H9 (cell line): ENCODE measurements around the gene KBTBD13. TPM values are rescaled to one million over a fixed set of nuclear protein-coding genes. Genes with fewer than 3 reads are reported as not detected.

ENCODE experiments used
- DNase-seq: peaks from one replicate; pipeline ENCODE4 v3.0.0-alpha.2; 2017
- H2AFZ ChIP-seq: one replicate; pipeline ENCODE4 v1.6.1; 2013; ENCODE audit warnings: mild to moderate bottlenecking, low read length, control low read depth, moderate library complexity
- H2AK5ac ChIP-seq: 2 replicates; pipeline ENCODE4 v1.6.1; 2013; ENCODE audit warnings: low read length, control low read depth, mixed read lengths; ENCODE audit not compliant: insufficient read length
- H2BK120ac ChIP-seq: one replicate; pipeline ENCODE4 v1.6.1; 2013; ENCODE audit warnings: low read depth, mild to moderate bottlenecking, low read length, control low read depth, inconsistent platforms; ENCODE audit not compliant: poor library complexity, severe bottlenecking
- H2BK12ac ChIP-seq: 2 replicates; pipeline ENCODE4 v1.6.1; 2013; ENCODE audit warnings: low read length, control low read depth, mixed read lengths, low read depth; ENCODE audit not compliant: insufficient read length
- H2BK15ac ChIP-seq: 2 replicates; pipeline ENCODE4 v1.6.1; 2013; ENCODE audit warnings: low read depth, low read length, control low read depth
- H2BK20ac ChIP-seq: one replicate; pipeline ENCODE4 v1.6.1; 2013; ENCODE audit warnings: low read depth, mild to moderate bottlenecking, low read length, control low read depth, inconsistent platforms; ENCODE audit not compliant: poor library complexity, severe bottlenecking
- H2BK5ac ChIP-seq: 2 replicates; pipeline ENCODE4 v1.6.1; 2013; ENCODE audit warnings: low read length, control low read depth, mixed read lengths; ENCODE audit not compliant: insufficient read length
- H3K14ac ChIP-seq: 2 replicates; pipeline ENCODE4 v1.6.1; 2013; ENCODE audit warnings: low read length, control low read depth; ENCODE audit not compliant: insufficient read depth
- H3K18ac ChIP-seq: 2 replicates; pipeline ENCODE4 v1.6.1; 2013; ENCODE audit warnings: low read depth, mild to moderate bottlenecking, mixed read lengths, low read length, control low read depth; ENCODE audit not compliant: insufficient read length
- H3K23ac ChIP-seq: 2 replicates; pipeline ENCODE4 v1.6.1; 2013; ENCODE audit warnings: low read length, control low read depth, mixed read lengths, low read depth; ENCODE audit not compliant: insufficient read length
- H3K23me2 ChIP-seq: 2 replicates; pipeline ENCODE4 v1.6.1; 2013; ENCODE audit warnings: low read depth, mild to moderate bottlenecking, mixed read lengths, low read length, control low read depth; ENCODE audit not compliant: insufficient read length, poor library complexity, severe bottlenecking
- H3K27ac ChIP-seq: 2 replicates; pipeline ENCODE4 v1.5.1; 2013; ENCODE audit warnings: low read length, control low read depth, mixed read lengths, low read depth; ENCODE audit not compliant: insufficient read length
- H3K27me3 ChIP-seq: 2 replicates; pipeline ENCODE4 v1.6.1; 2013; ENCODE audit warnings: low read length, control low read depth, inconsistent platforms; ENCODE audit not compliant: insufficient read depth
- H3K4ac ChIP-seq: 2 replicates; pipeline ENCODE4 v1.6.1; 2013; ENCODE audit warnings: low read depth, mild to moderate bottlenecking, control low read depth, inconsistent platforms, low read length, moderate library complexity
- H3K4me1 ChIP-seq: 2 replicates; pipeline ENCODE4 v1.6.1; 2013; ENCODE audit warnings: low read length, control low read depth, inconsistent platforms; ENCODE audit not compliant: insufficient read depth
- H3K4me2 ChIP-seq: 2 replicates; pipeline ENCODE4 v1.6.1; 2013; ENCODE audit warnings: low read length, control low read depth, mixed read lengths; ENCODE audit not compliant: insufficient read length, insufficient read depth
- H3K56ac ChIP-seq: 2 replicates; pipeline ENCODE4 v1.6.1; 2013; ENCODE audit warnings: low read depth, mild to moderate bottlenecking, mixed read lengths, low read length, control low read depth; ENCODE audit not compliant: insufficient read length
- H3K79me1 ChIP-seq: 2 replicates; pipeline ENCODE4 v1.6.1; 2013; ENCODE audit warnings: low read depth, mild to moderate bottlenecking, moderate library complexity, low read length, control low read depth, inconsistent platforms; ENCODE audit not compliant: insufficient read depth, poor library complexity, severe bottlenecking
- H3K79me2 ChIP-seq: 2 replicates; pipeline ENCODE4 v1.6.1; 2013; ENCODE audit warnings: low read length, control low read depth, inconsistent platforms; ENCODE audit not compliant: insufficient read depth
- H3K9ac ChIP-seq: 2 replicates; pipeline ENCODE4 v1.6.1; 2013; ENCODE audit warnings: low read length, control low read depth, mixed read lengths; ENCODE audit not compliant: insufficient read length; ENCODE audit errors: extremely low read depth
- H3K9me3 ChIP-seq: one replicate; pipeline ENCODE4 v1.6.1; 2013; ENCODE audit warnings: low read depth, low read length, inconsistent platforms; ENCODE audit not compliant: control insufficient read depth
- H3T11ph ChIP-seq: one replicate; pipeline ENCODE4 v1.6.1; 2013; ENCODE audit warnings: mild to moderate bottlenecking, low read length, control low read depth, inconsistent platforms
- H4K20me1 ChIP-seq: one replicate; pipeline ENCODE4 v1.6.1; 2013; ENCODE audit not compliant: control insufficient read depth, insufficient read length, insufficient read depth
- H4K5ac ChIP-seq: 2 replicates; pipeline ENCODE4 v1.6.1; 2013; ENCODE audit warnings: low read depth, mild to moderate bottlenecking, mixed read lengths, low read length, control low read depth; ENCODE audit not compliant: insufficient read length
- H4K8ac ChIP-seq: replicated peaks from 2 replicates; pipeline ENCODE4 v1.6.1; 2013; ENCODE audit warnings: low read length, control low read depth, mixed read lengths, low read depth; ENCODE audit not compliant: insufficient read length
- H4K91ac ChIP-seq: 2 replicates; pipeline ENCODE4 v1.6.1; 2013; ENCODE audit warnings: low read depth, mild to moderate bottlenecking, moderate library complexity, mixed read lengths, low read length, control low read depth; ENCODE audit not compliant: insufficient read length
- H3K27ac Mint-ChIP-seq, 3 experiments: 2 replicates in 2 of 3; 3 replicates in 1 of 3; pipeline ENCODE4 v1.8.0; 2020 to 2021; ENCODE audit warnings: mixed read lengths in 3 of 3, mild to moderate bottlenecking in 1 of 3, moderate library complexity in 1 of 3
- H3K27me3 Mint-ChIP-seq: 2 replicates; pipeline ENCODE4 v1.8.0; 2021; ENCODE audit warnings: low read depth, mild to moderate bottlenecking, moderate library complexity, mixed read lengths
- H3K36me3 Mint-ChIP-seq, 3 experiments: 2 replicates in 2 of 3; 3 replicates in 1 of 3; pipeline ENCODE4 v1.8.0; 2020 to 2021; ENCODE audit warnings: low read depth in 3 of 3, mixed read lengths in 3 of 3; ENCODE audit not compliant: insufficient read depth in 1 of 3
- H3K4me1 Mint-ChIP-seq, 2 experiments: 2 replicates each; pipeline ENCODE4 v1.8.0; 2020; ENCODE audit warnings: mixed read lengths in 2 of 2
- H3K4me3 Mint-ChIP-seq, 2 experiments: 2 replicates in 1 of 2; 3 replicates in 1 of 2; pipeline ENCODE4 v1.8.0; 2020 to 2021; ENCODE audit warnings: mild to moderate bottlenecking in 2 of 2, mixed read lengths in 2 of 2, moderate library complexity in 1 of 2
- H3K9me3 Mint-ChIP-seq, 2 experiments: 2 replicates in 1 of 2; 3 replicates in 1 of 2; pipeline ENCODE4 v1.8.0; 2020; ENCODE audit warnings: mild to moderate bottlenecking in 2 of 2, mixed read lengths in 2 of 2, moderate library complexity in 1 of 2
- CTCF ChIP-seq: fragments of 200-600 bp; sonication (generic); conservative IDR thresholded peaks from 3 replicates; pipeline ENCODE4 v1.8.0; 2021; ENCODE audit warnings: antibody characterized with exemption, mild to moderate bottlenecking
- WGBS: extraction: QIAGEN DNeasy Blood & Tissue Kit; methylation state at CpG from one replicate; pipeline ENCODE4 v1.1.7; 2013; ENCODE audit warnings: missing lambda C conversion rate, low lambda C conversion rate, mixed read lengths; ENCODE audit not compliant: insufficient read length; ENCODE audit errors: extremely low coverage; 5-methylcytosine and 5-hydroxymethylcytosine counted together
- total RNA-seq: library from RNA; stranded (reverse); gene quantifications from 2 replicates; pipeline ENCODE4 v1.2.1, GENCODE V29; 2021

The KBTBD13 gene
- total RNA-seq, 1 experiment from 2014 or later: not detected

- no peaks in the 10 kb centered on the region; a peak in 1 of 4 replicates for H3K4me1 Mint-ChIP-seq
- Histone ChIP-seq H3K14ac (no peak overlapping the region), H4K20me1 (no peaks in the 10 kb centered on the region), H3K18ac (no peak overlapping the region), H3K79me2 (no peaks in the 10 kb centered on the region), H3K56ac (no peak overlapping the region), H3K23me2 (no peaks in the 10 kb centered on the region), H3K9me3 (no peaks in the 10 kb centered on the region), H3K27ac (no peak overlapping the region), H3T11ph (no peak overlapping the region), H4K91ac (no peak overlapping the region), H2BK5ac (no peak overlapping the region), H3K4me1 (no peaks in the 10 kb centered on the region), H2AFZ (no peak overlapping the region), H2BK12ac (no peak overlapping the region), H3K79me1 (no peaks in the 10 kb centered on the region), H3K4ac (no peak overlapping the region), H2BK20ac (no peak overlapping the region), H2AK5ac (no peak overlapping the region), H3K9ac (no peak overlapping the region), H3K4me2 (no peak overlapping the region), H4K5ac (no peak overlapping the region), H2BK15ac (no peak overlapping the region), H4K8ac (no peak overlapping the region), H3K27me3 (no peaks in the 10 kb centered on the region), H3K23ac (no peak overlapping the region), H2BK120ac (no peak overlapping the region)
- no peak for TF ChIP-seq CTCF
- H3K4me3 Mint-ChIP-seq: no peak overlapping the region
- no CpG with 5 or more reads among the region's 3 CpGs for WGBS
- DNase-seq: no peak
- no peaks in the 10 kb centered on the region for H3K9me3 Mint-ChIP-seq
- H3K27ac Mint-ChIP-seq: no peak overlapping the region
- H3K36me3 Mint-ChIP-seq: no peaks in the 10 kb centered on the region
- peaks cover 5% of the 10 kb centered on the region; the same call in 1 of the 2 replicates for H3K27me3 Mint-ChIP-seq
Observed at GRCh38 chr15:65038428-65038827, 38.1 kb upstream of the KBTBD13 start.
